ENCODE results near the gene IGSF11.

DNA sequence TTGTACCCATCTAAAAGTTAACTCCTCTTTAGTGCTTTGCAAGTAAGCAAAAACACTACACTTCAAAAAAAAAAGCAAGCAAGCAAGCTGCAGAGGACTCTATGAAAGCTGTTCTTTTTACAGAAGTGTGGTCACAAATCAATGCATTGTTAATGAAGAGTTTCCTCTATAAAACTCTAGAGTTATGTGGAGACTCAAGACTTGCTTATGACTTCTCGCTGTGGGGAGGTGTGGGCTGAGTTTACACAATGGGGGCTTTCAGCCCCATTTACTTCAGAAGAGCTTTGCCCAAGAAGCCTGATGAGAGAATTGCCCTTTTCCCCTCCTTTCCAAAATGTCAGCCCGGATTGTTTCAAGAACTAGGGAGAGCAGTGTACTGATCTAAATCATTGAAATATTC, 144.4 kb downstream of the IGSF11 start:
- TF ChIP-seq, protein P1, sequence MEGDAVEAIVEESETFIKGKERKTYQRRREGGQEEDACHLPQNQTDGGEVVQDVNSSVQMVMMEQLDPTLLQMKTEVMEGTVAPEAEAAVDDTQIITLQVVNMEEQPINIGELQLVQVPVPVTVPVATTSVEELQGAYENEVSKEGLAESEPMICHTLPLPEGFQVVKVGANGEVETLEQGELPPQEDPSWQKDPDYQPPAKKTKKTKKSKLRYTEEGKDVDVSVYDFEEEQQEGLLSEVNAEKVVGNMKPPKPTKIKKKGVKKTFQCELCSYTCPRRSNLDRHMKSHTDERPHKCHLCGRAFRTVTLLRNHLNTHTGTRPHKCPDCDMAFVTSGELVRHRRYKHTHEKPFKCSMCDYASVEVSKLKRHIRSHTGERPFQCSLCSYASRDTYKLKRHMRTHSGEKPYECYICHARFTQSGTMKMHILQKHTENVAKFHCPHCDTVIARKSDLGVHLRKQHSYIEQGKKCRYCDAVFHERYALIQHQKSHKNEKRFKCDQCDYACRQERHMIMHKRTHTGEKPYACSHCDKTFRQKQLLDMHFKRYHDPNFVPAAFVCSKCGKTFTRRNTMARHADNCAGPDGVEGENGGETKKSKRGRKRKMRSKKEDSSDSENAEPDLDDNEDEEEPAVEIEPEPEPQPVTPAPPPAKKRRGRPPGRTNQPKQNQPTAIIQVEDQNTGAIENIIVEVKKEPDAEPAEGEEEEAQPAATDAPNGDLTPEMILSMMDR (IDR thresholded peaks at IDR 0.05): no peak
- no peak for TF ChIP-seq ZFX (IDR thresholded peaks at IDR 0.05; ENCODE audit: borderline replicate concordance)
